ENCODE results near the gene HS3ST4.

HS3ST4 gene

DNA sequence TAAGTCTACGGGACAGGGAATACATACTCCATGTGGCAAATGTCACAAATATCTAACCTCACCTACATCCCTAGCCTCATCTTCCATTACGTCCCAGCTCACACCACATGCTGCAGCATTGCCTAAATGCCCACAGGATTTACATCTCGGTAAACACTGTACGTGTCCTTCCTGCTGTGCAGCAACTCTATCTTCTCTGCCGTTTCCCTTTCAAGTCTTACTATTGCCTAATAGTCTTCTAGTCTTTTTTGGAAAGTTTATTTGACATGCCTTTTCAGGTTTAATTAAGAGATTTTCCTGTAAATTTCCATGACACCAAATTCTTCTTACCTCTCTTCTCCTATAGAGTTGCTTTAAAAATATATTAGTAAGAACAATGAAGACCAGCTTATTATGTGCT, 120.5 kb downstream of the HS3ST4 start:
- DNase-seq (ENCODE audit: low read depth, low spot score): no peak
- H3K4me3 ChIP-seq (ENCODE audit: low read depth, low read length): no peak overlapping the region
- in situ Hi-C loops (cut with HindIII; ENCODE audit: low sequenced_read_pairs): no loop called here
- TF ChIP-seq, protein P1, sequence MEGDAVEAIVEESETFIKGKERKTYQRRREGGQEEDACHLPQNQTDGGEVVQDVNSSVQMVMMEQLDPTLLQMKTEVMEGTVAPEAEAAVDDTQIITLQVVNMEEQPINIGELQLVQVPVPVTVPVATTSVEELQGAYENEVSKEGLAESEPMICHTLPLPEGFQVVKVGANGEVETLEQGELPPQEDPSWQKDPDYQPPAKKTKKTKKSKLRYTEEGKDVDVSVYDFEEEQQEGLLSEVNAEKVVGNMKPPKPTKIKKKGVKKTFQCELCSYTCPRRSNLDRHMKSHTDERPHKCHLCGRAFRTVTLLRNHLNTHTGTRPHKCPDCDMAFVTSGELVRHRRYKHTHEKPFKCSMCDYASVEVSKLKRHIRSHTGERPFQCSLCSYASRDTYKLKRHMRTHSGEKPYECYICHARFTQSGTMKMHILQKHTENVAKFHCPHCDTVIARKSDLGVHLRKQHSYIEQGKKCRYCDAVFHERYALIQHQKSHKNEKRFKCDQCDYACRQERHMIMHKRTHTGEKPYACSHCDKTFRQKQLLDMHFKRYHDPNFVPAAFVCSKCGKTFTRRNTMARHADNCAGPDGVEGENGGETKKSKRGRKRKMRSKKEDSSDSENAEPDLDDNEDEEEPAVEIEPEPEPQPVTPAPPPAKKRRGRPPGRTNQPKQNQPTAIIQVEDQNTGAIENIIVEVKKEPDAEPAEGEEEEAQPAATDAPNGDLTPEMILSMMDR (IDR thresholded peaks at IDR 0.05; ENCODE audit: low read depth, low read length): no peak

- TF ChIP-seq, protein P1 (IDR thresholded peaks at IDR 0.05; ENCODE audit: low read depth, low read length): no peak
- H3K4me3 ChIP-seq (ENCODE audit: low read depth, low read length): no peak overlapping the region
- no peak for DNase-seq (ENCODE audit: low read depth, low spot score)
- in situ Hi-C loops (cut with HindIII; ENCODE audit: low sequenced_read_pairs): no loop called here
Observed at GRCh38 chr16:25817295-25817694, 125.5 kb downstream of the HS3ST4 start.

DNA sequence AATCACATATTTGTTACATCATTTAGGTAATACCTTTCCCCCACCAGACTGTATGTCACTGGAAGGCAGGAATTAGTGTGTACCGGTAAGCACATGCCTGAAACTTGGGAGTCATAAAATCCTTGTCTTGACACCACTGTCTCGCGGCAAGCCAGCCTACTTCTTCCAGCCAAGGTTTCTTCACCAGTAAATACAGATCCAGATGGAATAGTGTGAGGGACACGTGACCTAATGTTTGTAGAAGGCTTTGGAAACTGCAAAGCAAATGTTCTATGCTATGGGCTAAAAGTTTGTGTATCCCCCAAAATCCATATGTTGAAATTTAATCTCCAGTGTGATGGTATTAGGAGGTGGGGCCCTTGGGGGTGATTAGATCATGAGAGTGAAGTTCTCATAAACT, 126.1 kb downstream of the HS3ST4 start:
- H3K4me3 ChIP-seq (ENCODE audit: low read depth, low read length): no peak overlapping the region
- TF ChIP-seq, protein P1 (IDR thresholded peaks at IDR 0.05; ENCODE audit: low read depth, low read length): no peak
- in situ Hi-C loops (cut with HindIII; ENCODE audit: low sequenced_read_pairs): no loop called here
- no peak for DNase-seq (ENCODE audit: low read depth, low spot score)

DNA sequence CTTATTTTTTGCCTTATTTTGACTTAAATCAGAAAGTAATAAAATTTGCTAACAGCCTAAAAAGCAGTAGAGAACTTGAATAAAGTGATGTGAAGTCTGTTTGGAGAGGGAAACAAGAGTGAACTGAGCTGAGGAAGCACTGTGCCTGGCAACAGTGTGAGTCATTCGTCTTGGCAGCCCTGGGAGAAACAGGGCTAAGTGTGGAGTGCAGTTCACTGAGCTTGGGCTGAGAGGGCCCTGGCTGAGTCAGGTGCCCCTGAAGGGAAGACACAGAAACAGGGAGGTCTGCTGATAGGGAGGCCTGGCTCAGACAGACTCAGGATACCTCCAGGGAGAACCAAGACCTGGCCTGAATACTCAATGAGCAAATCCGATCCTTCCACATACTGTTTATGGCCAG, 132.1 kb downstream of the HS3ST4 start:
- DNase-seq (ENCODE audit: low read depth, low spot score): no peak
- no peak overlapping the region for H3K4me3 ChIP-seq (ENCODE audit: low read depth, low read length)
- TF ChIP-seq, protein P1 (IDR thresholded peaks at IDR 0.05; ENCODE audit: low read depth, low read length): no peak
- in situ Hi-C loops (cut with HindIII; ENCODE audit: low sequenced_read_pairs): no loop called here

GRCh38 chr16:25827709-25828108, 135.9 kb downstream of the HS3ST4 start:
- TF ChIP-seq, protein P1 (IDR thresholded peaks at IDR 0.05; ENCODE audit: low read depth, low read length): no peak
- no peak overlapping the region for H3K4me3 ChIP-seq (ENCODE audit: low read depth, low read length)
- in situ Hi-C loops (cut with HindIII; ENCODE audit: low sequenced_read_pairs): no loop called here
- DNase-seq (ENCODE audit: low read depth, low spot score): no peak

DNA sequence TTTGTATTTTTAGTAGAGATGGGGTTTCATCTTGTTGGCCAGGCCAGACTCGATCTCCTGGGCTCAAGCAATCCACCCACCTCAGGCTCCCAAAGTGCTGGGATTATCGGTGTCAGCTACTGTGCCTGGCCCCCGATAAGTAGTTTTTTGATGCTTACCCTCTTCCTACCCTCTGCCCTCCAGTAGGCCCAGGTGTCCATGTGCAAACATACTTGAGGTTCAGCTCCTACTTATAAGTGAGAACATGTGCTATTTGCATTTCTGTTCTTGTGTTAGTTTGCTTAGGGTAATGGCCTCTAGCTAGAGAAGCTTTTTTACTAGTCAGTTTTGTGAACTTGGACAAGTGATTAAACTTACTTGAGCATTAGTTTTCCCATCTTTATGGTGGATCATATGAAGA, 136.8 kb downstream of the HS3ST4 start:
- TF ChIP-seq, protein P1 (IDR thresholded peaks at IDR 0.05; ENCODE audit: low read depth, low read length): no peak
- no peak for DNase-seq (ENCODE audit: low read depth, low spot score)
- in situ Hi-C loops (cut with HindIII; ENCODE audit: low sequenced_read_pairs): no loop called here
- no peak overlapping the region for H3K4me3 ChIP-seq (ENCODE audit: low read depth, low read length)

DNA sequence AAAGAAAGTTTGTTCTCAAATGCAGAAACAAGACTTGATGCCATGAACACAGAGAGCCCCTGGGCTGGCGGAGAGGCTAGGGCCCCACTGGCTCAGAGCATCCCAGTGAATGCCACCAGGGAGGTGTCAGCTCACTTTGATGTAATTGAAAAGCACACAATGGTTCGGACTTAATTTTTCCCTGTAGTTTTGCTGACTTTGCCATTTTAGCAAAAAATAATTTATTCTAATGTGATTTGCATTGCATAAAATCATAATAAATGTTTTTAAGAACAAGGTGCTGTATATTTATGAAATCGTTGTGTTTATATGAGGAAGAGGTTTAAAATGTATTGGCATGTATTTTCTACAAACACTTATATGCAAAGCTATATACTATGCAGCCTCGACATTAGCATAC, 140.5 kb downstream of the HS3ST4 start:
- H3K4me3 ChIP-seq (ENCODE audit: low read depth, low read length): no peak overlapping the region
- in situ Hi-C loops (cut with HindIII; ENCODE audit: low sequenced_read_pairs): no loop called here
- DNase-seq (ENCODE audit: low read depth, low spot score): no peak
- TF ChIP-seq, protein P1 (IDR thresholded peaks at IDR 0.05; ENCODE audit: low read depth, low read length): no peak

All from astrocyte of the spinal cord (primary cell).